GM19193 (cell line): Measurements from ENCODE around the gene ATP2B2.

Experiments
- POLR2A ChIP-seq: IDR thresholded peaks from 4 replicates; pipeline ENCODE4 v1.6.1; 2011; ENCODE audit not compliant: insufficient read depth, insufficient read length; ENCODE audit errors: extremely low read depth

Gene ATP2B2

GRCh38 chr3:10404876-10405275 lies 100.5 kb downstream of the ATP2B2 start:
- TF ChIP-seq POLR2A: no peak

DNA sequence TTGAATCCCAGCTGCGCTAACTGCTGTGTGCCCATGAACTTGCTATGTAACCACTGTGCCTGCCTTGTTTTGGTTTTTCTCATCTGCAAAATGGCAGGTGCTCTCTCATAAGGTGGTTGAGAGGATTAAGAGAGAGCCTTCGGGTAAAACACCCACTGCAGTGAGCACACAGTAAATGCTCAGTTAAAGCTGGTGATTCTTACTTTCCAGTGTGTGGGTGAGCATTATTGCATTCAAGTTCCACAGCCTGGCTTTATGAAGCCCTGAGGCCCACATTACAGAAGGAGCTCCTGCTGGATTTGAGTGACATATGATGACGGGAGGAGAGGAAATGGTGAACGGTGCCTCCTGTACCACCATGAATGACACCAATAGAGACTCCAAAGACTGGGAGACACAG lies 101.0 kb downstream of the ATP2B2 start:
- no peak for TF ChIP-seq POLR2A

GRCh38 chr3:10401990-10402761 lies 103.2 kb downstream of the ATP2B2 start:
- no peak for TF ChIP-seq POLR2A

DNA sequence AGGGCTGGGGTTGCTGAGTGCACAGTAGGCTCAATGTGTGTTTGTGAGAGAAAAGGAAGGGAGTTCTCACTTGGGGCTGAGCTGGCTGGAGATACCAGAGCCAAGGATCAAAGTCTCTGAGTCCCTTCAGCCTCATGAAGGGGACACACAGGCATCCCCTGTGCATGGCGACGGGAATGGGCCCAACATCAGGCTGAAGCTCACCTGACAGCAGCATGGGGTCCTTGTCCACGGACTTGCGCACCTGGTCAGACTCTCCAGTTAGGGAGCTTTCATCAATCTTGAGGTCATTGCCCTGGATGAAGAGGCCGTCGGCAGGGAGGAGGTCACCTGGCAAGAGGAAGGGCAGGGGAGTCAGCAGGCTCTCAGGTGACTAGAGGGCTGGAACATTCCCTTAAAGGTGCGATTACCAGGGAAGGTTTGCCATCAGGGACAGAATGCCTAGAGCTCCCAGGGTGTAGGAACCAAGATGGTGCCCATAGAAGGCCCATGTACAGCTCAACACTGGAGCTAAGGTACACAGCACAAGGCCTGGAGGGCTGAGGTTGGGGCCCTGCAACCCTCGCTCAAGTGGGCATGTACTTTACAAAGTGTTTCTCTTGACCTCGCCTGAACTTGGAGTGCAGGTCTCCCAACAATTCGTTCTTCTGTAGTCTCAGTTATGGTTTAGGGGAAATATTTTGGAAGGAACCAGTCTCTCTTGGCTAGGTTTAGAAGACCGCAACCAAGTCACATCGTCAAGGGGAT lies 104.5 kb downstream of the ATP2B2 start:
- TF ChIP-seq POLR2A: no peak

DNA sequence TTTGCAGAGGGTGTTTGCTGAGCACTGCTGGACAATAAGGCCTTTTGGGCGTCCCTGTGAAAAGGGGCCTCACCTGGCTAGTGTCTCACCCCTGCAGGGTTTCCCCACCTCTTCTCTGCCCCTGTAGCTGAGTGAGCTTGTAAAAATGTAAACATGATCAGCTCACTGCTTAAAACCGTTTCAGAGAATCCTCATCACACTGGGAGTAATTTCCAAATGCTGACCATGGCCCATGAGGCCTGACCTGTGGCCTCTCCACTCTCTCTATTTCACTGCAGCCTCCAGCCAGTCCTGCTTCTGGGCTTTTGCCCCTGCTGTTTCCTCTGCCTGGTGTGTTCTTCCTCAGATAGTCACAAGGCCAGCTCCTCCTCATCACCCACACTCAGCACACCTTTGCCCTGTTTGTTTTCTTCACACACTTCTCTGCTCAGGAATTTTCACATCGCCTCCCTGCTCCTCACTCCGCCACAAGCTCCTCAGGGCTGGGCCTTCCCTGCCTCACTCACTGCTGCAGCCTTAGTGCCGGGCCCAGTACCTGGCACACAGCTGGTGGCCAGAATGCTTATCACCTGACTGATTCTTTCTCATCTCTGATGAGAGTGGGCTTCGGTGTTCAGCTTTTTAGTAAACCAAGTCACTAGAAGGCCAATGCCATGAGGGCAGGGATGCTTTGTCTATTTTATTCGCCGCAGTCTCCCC lies 105.2 kb downstream of the ATP2B2 start:
- TF ChIP-seq POLR2A: no peak

DNA sequence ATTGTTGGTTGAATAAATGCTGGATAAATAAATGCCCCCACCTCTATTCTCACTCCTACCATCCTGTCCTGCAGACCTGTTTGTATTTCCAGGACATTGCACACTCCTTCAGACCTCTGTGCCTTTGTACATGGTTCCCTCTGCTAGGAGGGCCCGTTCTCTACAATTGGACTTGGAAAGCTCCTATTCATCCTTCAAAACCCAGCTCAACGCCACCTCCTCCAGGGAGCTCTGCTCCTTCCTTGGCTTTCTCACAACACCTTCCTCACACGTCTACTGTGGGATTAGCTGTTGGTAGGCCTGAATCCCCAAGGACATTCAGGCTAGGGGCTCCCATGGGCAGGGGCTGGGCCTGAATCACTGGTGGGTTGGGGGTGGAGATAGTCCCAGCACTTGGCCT lies 105.8 kb downstream of the ATP2B2 start:
- TF ChIP-seq POLR2A: no peak

DNA sequence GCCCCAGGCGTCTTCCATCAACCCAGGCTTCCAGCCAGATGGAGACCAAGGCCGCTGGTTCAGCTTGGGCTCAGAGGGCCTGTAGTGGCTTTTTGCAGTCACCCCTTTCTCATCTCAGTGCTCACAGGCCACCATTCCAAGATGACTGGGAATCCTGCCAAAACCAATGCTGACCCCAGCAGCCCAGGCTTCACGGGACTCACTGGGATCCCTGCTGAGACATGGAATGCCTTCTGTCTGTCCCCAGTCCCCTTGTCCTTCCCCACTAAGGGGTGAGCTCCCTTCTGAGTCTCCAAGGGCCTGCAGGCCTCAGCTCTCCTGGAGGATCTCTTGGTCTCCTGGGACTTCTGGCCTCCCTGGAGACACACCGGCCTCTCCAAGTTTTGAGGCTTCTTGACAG lies 107.0 kb downstream of the ATP2B2 start:
- TF ChIP-seq POLR2A: no peak

DNA sequence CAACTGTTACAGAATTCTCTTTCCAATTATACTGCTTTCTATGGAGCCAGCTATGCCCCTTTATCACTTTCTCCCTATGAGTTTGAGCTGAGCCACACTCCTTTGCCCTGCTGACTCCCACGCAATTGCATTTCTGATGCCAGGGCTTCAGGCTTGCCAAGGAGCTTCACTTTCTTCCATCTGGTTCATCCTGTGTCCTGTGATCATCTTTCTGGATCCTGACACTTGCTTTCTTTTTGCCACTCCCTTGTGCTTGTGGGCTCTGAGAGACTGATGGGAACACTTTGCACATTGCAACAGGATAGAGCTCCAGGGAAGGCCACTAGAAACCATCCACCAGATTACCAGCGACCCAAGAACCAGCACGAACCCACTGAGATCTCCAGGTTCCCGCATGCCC lies 107.5 kb downstream of the ATP2B2 start:
- TF ChIP-seq POLR2A: no peak

DNA sequence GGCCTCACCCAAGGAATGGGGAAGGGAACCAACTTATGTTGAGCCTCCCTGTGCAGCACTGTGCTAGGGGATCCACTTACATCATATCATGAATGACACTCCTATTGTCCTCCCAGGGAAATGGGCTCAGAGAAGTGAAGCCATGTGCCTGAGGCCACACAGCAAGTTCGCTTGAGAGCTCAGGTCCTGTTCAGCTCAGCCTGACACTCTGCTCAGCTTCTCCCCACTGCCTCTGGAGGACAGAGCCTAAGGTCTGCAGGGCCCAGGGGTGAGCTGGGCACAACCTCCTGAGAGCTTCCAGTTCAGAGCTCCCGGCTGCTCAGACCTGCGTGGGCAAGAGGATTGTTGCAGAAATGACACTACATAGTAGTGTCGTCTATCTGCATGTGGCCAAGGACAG lies 108.5 kb downstream of the ATP2B2 start:
- TF ChIP-seq POLR2A: no peak

DNA sequence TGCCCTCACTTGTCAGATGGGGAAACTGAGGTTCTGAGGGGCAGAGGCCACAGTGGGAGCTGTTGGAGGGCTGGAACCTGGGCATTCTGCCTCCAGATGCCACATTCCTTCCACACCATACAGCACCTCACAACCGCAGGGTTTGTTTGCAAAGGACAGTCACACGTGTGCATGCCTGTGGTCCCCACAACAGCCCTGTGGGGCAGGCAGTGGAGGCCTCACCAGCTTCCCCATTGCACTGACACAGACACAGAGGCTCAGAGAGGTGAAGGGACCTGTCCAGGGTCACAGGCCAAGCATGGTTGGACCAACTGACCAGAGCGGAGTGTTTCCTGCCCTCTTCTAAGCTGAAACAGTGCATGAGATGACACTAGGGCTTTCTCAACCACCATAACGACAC lies 109.3 kb downstream of the ATP2B2 start:
- no peak for TF ChIP-seq POLR2A

DNA sequence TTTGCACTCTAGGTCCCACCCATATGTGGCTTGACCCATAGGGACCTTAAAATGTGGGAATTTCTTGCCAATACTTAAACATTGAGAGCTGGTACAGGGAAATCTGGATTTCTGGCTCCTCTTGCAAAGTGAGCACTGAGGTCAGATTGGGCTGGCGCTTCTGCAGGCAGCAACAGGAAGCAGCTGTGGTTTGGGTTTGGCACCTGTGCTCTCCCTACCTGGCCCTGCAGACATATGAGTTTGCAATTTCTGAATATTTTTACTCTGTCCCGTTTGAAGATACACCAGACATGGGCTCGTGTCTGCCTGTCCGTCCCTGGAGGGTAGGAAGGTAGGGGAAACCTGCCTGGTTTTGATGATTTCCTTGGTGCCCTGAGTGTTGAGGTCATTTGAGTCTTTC lies 109.7 kb downstream of the ATP2B2 start:
- no peak for TF ChIP-seq POLR2A

DNA sequence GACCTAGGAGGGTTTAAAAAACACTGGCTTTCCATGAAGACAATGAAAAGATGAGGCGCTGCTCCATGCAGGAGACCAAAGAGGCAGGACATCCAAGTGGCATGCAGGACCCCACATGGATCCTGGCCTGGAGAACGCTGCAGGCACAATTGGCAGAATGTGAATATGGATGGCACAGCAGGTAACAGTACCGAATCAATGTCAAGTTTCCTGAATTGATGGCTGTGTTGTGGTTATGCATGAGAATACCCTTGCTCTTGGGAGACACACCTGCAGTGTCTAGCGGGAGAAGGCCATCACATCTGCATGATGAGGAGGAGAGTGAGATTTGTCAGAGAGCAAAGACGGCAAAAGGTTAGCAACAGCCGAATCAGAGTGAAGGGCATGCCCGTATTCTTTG lies 110.2 kb downstream of the ATP2B2 start:
- TF ChIP-seq POLR2A: no peak

- TF ChIP-seq POLR2A: no peak
These were observed 110.8 kb downstream of the ATP2B2 start for GRCh38 chr3:10394491-10395025.

- TF ChIP-seq POLR2A: no peak
These were observed 111.9 kb downstream of the ATP2B2 start for GRCh38 chr3:10393514-10393913.

GRCh38 chr3:10392906-10393461 lies 112.4 kb downstream of the ATP2B2 start:
- TF ChIP-seq POLR2A: no peak

GRCh38 chr3:10392244-10392643 lies 113.1 kb downstream of the ATP2B2 start:
- no peak for TF ChIP-seq POLR2A

GRCh38 chr3:10391391-10391790 lies 114.0 kb downstream of the ATP2B2 start:
- no peak for TF ChIP-seq POLR2A
